NB4 (cell line): ENCODE results near the gene NDST1.

ENCODE experiments used
- CTCF ChIP-seq: IDR thresholded peaks from one replicate; pipeline ENCODE4 v1.5.1; 2012; ENCODE audit warnings: low read depth, low read length
- POLR2A ChIP-seq: IDR thresholded peaks from 2 replicates; pipeline ENCODE4 v1.6.1; 2011; ENCODE audit warnings: mild to moderate bottlenecking; ENCODE audit not compliant: insufficient read length; ENCODE audit errors: extremely low read depth

DNA sequence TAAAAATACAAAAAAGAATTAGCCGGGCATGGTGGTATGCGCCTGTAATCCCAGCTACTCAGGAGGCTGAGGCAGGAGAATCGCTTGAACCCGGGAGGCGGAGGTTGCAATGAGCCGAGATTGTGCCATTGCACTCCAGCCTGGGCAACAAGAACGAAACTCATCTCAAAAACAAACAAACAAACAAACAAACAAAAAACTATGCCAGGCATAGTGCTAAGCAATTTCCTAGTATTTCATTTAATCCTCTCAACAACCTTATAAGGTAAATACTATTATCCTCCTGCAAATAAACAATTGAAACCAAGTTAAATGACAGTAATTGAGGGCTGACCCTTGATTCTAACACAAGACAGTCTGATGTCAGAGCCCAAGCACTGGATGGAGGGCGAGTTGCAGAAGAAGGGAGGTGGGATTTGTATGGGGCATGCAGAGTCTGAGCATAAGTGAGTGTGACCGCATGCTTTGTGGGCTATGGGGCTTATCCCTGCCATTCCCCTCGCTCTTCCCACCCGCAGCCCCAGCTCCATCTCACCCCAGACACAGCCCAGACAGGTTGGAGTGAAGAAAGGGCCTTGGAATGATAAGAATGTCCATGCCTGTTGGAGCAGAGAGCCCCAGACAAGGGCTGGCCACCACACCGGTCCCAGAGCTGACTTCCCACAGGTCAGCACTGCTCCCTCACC is 34.1 kb upstream of the NDST1 start:
- TF ChIP-seq CTCF (no peak), POLR2A (no peak)
